K562 (cell line): ENCODE results near the gene NTSR2. TPM values are rescaled to one million over a fixed set of nuclear protein-coding genes. Genes with fewer than 3 reads are reported as not detected.
A peak's percentile ranks its signal among the peaks of the same experiment; 100 is the strongest.

Source experiments
- ATF6 ChIP-seq: sonication (generic); formaldehyde crosslinking; IDR thresholded peaks from 2 replicates; pipeline ENCODE4 v1.4.0; 2020; ENCODE audit warnings: mild to moderate bottlenecking, missing genetic modification reagents
- ATF7 ChIP-seq: fragments of 450-650 bp; IDR thresholded peaks from 2 replicates; pipeline ENCODE4 v1.7.1; 2014; ENCODE audit warnings: mild to moderate bottlenecking, moderate library complexity
- GATAD2B ChIP-seq: fragments of 450-650 bp; IDR thresholded peaks from 2 replicates; pipeline ENCODE4 v1.6.1; 2017; ENCODE audit warnings: mild to moderate bottlenecking, borderline replicate concordance
- KLF16 ChIP-seq: IDR thresholded peaks from 2 replicates; pipeline ENCODE4 v1.6.1; 2016; ENCODE audit warnings: antibody characterized with exemption
- L3MBTL2 ChIP-seq: fragments of 450-650 bp; IDR thresholded peaks from 2 replicates; pipeline ENCODE4 v1.6.1; 2016; ENCODE audit warnings: mild to moderate bottlenecking, moderate library complexity
- MITF ChIP-seq: IDR thresholded peaks from 2 replicates; pipeline ENCODE4 v1.6.1; 2014; ENCODE audit warnings: antibody characterized with exemption
- MNT ChIP-seq, 2 experiments: fragments of 450-650 bp; conservative IDR thresholded peaks; 2 replicates each; pipeline ENCODE4 v1.6.1; 2017; ENCODE audit warnings: mild to moderate bottlenecking in 2 of 2, moderate library complexity in 2 of 2
- NONO ChIP-seq, 2 experiments: fragments of 200-400 bp in 1 of 2; fragments of 450-650 bp in 1 of 2; formaldehyde crosslinking in 1 of 2; IDR thresholded peaks; 2 replicates each; pipeline ENCODE4 v1.6.1; 2017; ENCODE audit warnings: low read depth in 2 of 2, mild to moderate bottlenecking in 2 of 2, moderate library complexity in 2 of 2, low read length in 1 of 2
- RCOR1 ChIP-seq, 2 experiments: IDR thresholded peaks; 2 replicates each; pipeline ENCODE4 v1.6.1; 2012; ENCODE audit warnings: low read depth in 2 of 2, low read length in 2 of 2, borderline replicate concordance in 1 of 2, improper control_type of control experiment in 1 of 2
- SPI1 ChIP-seq: IDR thresholded peaks from 2 replicates; pipeline ENCODE4 v1.6.1; 2011; ENCODE audit warnings: low read depth, low read length, control low read depth, borderline replicate concordance
- UBTF ChIP-seq, 2 experiments: IDR thresholded peaks; 2 replicates each; pipeline ENCODE4 v1.6.1; 2012; ENCODE audit warnings: improper control_type of control experiment in 2 of 2, low read depth in 2 of 2, low read length in 2 of 2, borderline replicate concordance in 1 of 2
- YY1 ChIP-seq, 3 experiments: IDR thresholded peaks; 2 replicates each; pipeline ENCODE4 v1.6.1; 2011; ENCODE audit warnings: low read length in 2 of 3, mild to moderate bottlenecking in 2 of 3, moderate library complexity in 2 of 3, borderline replicate concordance in 1 of 3, control low read depth in 1 of 3, low read depth in 1 of 3; ENCODE audit not compliant: insufficient read depth in 3 of 3, insufficient replicate concordance in 2 of 3, control insufficient read depth in 1 of 3, insufficient read length in 1 of 3; ENCODE audit errors: extremely low read depth in 1 of 3
- ZBTB33 ChIP-seq: sonication (generic); formaldehyde crosslinking; IDR thresholded peaks from 2 replicates; pipeline ENCODE4 v1.8.1; 2023; ENCODE audit warnings: mild to moderate bottlenecking, missing genetic modification reagents
- ZBTB7A ChIP-seq: IDR thresholded peaks from 2 replicates; pipeline ENCODE4 v1.6.1; 2011; ENCODE audit warnings: low read depth, mild to moderate bottlenecking, low read length, moderate library complexity, borderline replicate concordance; ENCODE audit not compliant: control insufficient read depth
- polyA plus RNA-seq, 8 experiments: library from polyadenylated mRNA; depleted of rRNA in 4 of 8; stranded (reverse) in 5 of 8; unstranded in 3 of 8; fragments of >200 nt; fragmentation: Nextera tagmentation in 2 of 8; fragmentation: Illumina TruSeq in 1 of 8; extraction: Ambion mirVana in 2 of 8; extraction: Trizol in 1 of 8; gene quantifications; 2 replicates each; pipeline versions ENCODE4 v1.2.1 to v1.2.3, GENCODE V29; 2011 to 2014; ENCODE audit warnings: inconsistent platforms in 1 of 8, missing spikeins in 1 of 8
- total RNA-seq, 7 experiments: library from RNA; depleted of rRNA in 6 of 7; stranded (reverse); fragments of >200 nt in 6 of 7; fragmentation: Illumina TruSeq in 2 of 7; extraction: Trizol in 2 of 7; gene quantifications; 2 replicates each; pipeline versions ENCODE4 v1.2.1 to v1.2.3, GENCODE V29; 2011 to 2021; ENCODE audit warnings: low replicate concordance in 1 of 7

The NTSR2 gene
- total and polyA plus RNA-seq, 9 of the 15 experiments (the other 6 are each of a cell fraction or from before 2014, with no cell fraction given), result not detected

- peak; percentile 61; the same call in 1 of the 2 replicates for TF ChIP-seq ZBTB33
- TF ChIP-seq MNT (conservative IDR thresholded peaks at IDR 0.05), result peak in 1 of 2 experiments; percentile 62; a peak in 3 of 4 replicates
- no peak for TF ChIP-seq ATF6 (CRISPR knock-in tag)
- peak; percentile 87 for TF ChIP-seq SPI1
- TF ChIP-seq KLF16, result peak; percentile 34; the same call in 1 of the 2 replicates
- no peak for TF ChIP-seq MITF
- peak in 1 of 3 experiments; percentile 19 for TF ChIP-seq YY1 (IDR thresholded peaks at IDR 0.05; ENCODE audit: borderline replicate concordance in 1 of 3, control insufficient read depth in 1 of 3, extremely low read depth in 1 of 3, insufficient read depth in 3 of 3, insufficient read length in 1 of 3, insufficient replicate concordance in 2 of 3, low read depth in 1 of 3, low read length in 2 of 3)
- 0 out of 4 replicates have a peak, but pooled peaks of 1 of the 2 experiments have one; percentile 39 for TF ChIP-seq UBTF (IDR thresholded peaks at IDR 0.05; ENCODE audit: borderline replicate concordance in 1 of 2, low read depth in 2 of 2, low read length in 2 of 2)
- TF ChIP-seq ZBTB7A, result peak; percentile 76; the same call in 1 of the 2 replicates
- TF ChIP-seq RCOR1 (IDR thresholded peaks at IDR 0.05; ENCODE audit: borderline replicate concordance in 1 of 2, low read depth in 2 of 2, low read length in 2 of 2), result peak in 1 of 2 experiments; percentile 31; a peak in 1 of 4 replicates
- TF ChIP-seq GATAD2B, result no peak
- TF ChIP-seq NONO (IDR thresholded peaks at IDR 0.05; ENCODE audit: low read depth in 2 of 2, low read length in 1 of 2), result no peak
- TF ChIP-seq L3MBTL2, result 0 out of 2 replicates have a peak, but pooled peaks have one; percentile 30
- TF ChIP-seq ATF7, result peak; percentile 25; the same call in 1 of the 2 replicates
Observed at GRCh38 chr2:11688222-11689069, 18.5 kb upstream of the NTSR2 start (continued).
